Adrenal gland (tissue), 5 donors: ENCODE results near the gene MAIP1.

ENCODE experiments used
- CTCF ChIP-seq, 6 experiments: fragments of 450-650 bp in 4 of 6; fragments of 200-600 bp in 2 of 6; sonication (generic) in 1 of 6; IDR thresholded peaks; 1 replicate in 5 of 6; 2 replicates in 1 of 6; pipeline versions ENCODE4 v1.5.1 to v1.8.0; 2016 to 2021; ENCODE audit warnings: antibody characterized with exemption in 6 of 6, mild to moderate bottlenecking in 2 of 6, moderate library complexity in 1 of 6
- POLR2A ChIP-seq, 2 donors: fragments of 450-650 bp; IDR thresholded peaks; one replicate each; pipeline ENCODE4 v1.6.1; 2017; ENCODE audit warnings: antibody characterized with exemption in 2 of 2, mild to moderate bottlenecking in 2 of 2, moderate library complexity in 1 of 2
- donor health status: DM: no; HTN: no; CAD: no.

- no peak for TF ChIP-seq CTCF (IDR thresholded peaks at IDR 0.05)
- TF ChIP-seq POLR2A (IDR thresholded peaks at IDR 0.05): no peak
Measured at GRCh38 chr2:199926806-199927205, 28.6 kb upstream of the MAIP1 start.
